CD4-positive, alpha-beta T cell treated with Interleukin-21 for 1 hour (primary cell): Measurements from ENCODE around the gene KANK4.

Experiments
- DNase-seq: peaks from one replicate; pipeline ENCODE4 v3.0.0-alpha.2; 2020

KANK4 gene

DNA sequence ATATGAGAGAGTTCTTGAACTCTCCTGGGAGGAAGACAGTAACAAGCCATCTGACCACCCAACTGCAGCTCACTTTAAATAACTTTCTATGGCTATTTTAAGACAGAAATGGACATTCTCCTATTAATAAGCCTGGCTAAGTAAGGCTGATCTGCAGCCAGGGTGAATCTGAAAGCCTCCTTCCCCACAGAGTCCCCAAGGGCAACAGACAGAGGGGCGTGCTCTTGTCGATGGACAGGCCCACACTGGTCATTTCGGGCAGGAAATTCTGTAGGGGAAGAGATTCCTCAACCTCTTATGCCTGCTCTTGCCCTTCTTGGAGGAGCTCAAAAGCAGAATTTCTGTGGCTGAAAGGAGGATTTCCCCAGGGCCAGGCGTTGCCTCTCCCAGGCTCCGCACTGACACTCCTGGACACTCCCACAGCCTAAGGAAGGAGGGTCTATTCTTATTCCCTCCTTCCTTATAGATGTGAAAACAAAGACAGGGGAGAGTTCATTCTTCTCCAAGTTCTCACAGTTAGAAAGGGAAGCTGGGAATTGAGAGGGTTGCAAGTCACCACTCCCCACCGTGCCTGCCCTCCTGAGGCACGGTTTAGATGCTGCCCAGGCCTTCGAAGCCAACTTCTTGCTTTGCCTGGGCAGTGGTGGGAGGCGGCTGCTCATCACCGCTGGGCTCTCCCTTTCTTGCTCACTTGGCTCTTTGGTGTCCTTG, 17.9 kb upstream of the KANK4 start:
- DNase-seq: no peak

DNA sequence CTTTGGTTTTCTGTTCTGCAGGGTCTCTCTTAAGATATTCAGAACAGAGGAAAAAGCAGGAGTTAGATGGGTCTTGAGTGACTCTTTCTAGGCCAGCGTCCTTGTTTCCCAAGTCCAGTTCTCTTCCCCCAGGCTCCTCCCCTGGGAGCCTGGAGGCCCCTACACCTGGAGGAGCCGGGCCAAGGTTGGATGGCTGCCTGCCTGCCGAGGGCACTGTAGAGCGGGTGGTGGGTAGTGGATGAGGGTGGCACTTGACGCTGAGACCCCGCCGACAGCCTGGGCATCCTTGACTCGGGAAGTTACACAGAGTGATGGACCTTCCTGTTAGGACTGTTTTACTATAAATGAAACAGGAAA, 17.4 kb upstream of the KANK4 start:
- DNase-seq: no peak

DNA sequence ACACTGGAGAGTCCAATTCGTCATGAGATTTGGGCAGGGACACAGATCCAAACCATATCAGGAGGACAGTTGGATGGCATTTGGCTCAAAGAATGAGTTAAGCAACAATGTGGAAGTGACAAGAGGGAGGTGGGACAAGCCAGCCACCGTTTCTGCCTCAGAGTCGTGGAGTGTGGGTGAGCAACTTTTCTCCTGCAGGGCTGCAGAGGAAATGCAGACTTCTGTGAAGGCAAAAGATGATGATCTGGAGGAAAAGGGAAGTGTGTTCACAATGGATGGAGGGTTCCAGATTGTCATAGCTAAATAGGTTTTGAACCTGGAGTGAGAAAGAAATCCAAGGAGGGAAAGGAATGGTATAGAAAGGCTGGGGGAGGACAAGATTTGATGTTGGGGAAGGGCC, 16.4 kb upstream of the KANK4 start:
- no peak for DNase-seq

GRCh38 chr1:62334434-62334985, 15.3 kb upstream of the KANK4 start:
- DNase-seq: no peak

DNA sequence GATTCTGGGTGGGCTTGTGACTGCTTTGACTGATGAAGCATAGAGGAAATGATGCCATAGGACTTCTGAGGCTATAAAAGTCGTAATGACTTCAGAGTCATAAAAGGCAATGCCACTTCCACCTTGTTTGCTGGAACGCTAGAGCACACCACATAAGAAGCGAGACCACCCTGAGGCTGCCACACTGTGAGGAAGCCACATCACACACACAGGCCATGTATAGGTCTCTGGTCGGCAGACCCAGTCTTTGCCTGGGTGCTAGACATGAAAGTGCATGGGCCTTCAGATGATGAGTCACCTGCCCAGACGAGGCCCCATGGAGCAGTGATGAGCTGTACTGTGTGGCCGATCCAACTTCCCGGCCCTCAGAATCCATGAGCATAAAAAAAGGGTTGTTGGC, 14.2 kb upstream of the KANK4 start:
- no peak for DNase-seq

DNA sequence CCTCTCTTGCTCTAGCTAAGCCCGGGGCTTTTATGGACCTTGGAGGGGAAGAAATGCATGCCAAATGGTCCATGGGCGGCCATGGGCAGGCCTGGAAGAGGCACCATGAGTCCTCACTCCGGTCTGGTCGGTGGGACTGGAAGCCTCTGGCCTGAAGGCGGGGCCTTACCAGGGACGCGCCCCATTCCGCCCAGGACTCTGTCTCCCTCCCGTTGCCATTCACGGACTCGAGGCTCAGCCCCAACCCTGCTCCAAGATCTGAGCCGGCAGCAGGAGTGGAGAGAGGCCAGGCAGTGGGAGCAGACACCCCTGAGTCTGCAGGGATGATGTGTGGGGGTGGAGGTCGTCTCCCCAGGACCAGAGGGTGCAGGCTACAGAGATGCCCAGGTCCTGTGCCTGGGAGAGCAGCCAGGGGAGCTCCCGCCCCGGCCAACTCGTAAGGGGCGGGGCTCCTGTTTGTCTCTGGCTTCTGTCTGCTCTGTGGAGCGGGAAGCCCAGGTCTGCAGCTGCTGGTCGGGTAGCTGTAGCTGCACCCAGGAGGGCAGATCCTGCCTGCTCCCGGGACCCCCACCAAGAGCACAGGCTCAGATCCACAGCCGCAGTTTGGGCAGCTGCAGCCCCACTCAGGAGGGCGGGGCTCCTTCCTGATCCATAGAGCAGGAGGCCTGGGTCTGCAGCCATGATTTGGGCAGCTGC, 8.3 kb upstream of the KANK4 start:
- DNase-seq: no peak

DNA sequence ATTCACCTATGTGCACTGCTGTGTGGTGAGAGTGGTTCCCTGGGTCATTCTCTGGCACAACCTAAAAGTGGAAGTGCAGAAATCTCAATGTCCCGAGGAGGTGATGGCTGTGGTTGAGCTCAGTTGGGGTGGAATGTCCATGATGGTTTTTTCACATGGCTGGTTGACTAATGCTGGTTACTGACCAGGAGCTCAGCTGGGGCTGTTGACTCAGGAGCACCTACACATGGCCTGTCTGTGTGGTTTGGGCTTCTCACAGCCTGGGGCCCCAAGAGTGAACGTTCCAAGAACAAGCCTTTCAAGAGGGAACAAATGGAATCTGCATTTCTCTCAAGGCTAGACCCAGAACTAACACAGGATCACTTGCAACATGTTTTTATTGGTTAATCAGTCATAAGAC, 6.4 kb upstream of the KANK4 start:
- DNase-seq: no peak

DNA sequence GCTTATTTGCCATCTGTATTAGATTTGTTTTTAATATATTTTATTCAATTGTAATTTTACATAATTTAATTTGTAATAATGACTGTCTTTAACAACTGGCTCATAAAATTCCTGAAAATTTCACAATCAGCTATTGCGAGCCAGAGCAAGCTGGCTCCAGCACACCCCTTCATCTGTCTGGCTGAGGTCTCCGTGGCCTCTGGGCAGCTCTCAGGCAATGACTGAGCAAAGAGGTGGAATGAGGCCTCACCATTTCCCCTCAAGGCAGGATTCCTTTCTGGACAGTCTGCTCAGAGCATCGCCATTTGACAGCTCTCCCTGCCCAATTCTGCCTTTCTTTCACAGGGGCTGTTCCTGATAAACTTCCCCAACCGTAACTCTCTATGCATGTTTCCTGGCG, 5.8 kb upstream of the KANK4 start:
- DNase-seq: no peak

DNA sequence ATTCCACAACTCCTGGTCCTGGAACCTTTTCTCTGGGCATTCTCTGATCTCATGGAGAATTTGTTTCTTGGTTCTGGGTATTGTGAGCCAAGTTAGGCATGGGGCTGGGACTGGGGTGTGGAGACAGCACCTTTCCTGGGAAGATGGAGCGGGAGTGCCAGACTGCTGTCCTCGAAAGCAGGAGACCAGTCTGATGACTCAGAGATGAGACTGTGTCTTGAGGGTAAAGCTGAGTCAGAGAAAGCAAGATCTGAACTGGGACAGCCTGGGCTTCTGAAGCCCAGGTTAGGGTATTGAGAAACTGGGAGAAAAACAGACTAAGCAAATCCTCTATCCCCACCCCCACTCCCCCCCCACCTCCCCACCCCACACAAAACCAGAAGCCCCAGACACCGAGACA, 2.2 kb upstream of the KANK4 start:
- no peak for DNase-seq

DNA sequence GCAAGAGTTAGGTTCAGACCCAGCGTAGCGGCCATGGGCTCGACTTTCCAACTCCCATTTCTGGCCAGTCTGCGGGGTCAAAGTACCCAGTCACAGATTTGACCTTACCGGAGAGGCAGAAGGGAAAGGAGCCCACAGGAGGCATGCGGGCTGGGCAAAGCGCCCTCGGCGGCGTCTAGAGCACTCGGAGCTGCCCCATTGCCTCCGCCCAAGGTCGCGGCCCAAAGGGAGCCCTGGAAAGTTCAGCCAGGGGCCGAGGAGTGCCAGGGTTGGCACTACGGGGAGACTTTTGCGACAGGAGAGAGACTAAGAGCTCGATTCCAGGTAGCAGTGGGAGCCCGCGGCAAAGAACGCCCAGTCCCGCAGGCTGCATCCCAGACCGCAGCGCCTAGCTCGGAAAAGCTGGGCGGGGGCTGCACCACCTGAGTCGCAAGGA, 896 bp downstream of the KANK4 start:
- DNase-seq: no peak

GRCh38 chr1:62317021-62317768, 2.0 kb downstream of the KANK4 start:
- DNase-seq: no peak

- DNase-seq: no peak
Observed at GRCh38 chr1:62316135-62316534, 3.1 kb downstream of the KANK4 start.

GRCh38 chr1:62315387-62315786, 3.8 kb downstream of the KANK4 start:
- no peak for DNase-seq

GRCh38 chr1:62314454-62315350, 4.5 kb downstream of the KANK4 start:
- no peak for DNase-seq

DNA sequence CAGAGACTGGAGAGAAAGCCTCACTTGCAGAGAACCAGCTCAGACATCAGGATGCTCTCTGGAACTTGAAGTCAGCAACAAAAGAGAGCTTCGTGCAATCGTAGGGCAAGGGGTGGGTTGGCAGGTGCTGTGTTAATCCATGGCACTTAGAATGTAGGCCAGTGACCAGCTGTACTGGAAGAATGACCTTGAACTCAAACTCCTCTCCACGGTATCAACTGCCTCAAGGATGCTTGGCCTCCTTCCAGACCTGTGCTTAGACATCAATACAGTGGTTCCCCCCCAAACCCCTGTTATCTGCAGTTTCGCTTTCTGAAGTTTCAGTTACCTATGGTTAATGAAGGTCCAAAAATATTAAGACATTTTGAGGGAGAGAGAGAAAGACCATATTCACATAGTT, 6.5 kb downstream of the KANK4 start:
- no peak for DNase-seq

DNA sequence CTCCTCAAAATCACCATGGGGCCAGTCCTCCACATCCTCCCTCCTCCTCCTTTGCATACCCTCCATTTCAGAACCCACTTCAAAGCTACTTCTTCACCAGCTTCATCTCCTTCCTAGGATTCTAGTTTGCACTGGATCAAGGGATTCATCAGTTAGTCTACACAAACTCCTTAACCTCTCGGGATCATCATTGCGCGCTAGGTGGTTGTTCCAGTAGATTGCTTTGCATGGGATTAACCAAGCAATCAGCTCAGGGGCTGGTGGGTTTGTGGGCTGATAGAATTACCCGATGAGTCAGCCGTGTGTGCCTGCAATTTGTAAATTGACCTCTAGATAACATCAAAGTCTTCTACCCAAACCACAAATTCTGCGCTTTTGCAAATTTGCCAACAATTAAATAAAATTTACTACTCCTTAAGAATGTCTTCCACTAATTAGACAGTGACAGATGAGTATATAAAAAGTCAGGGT, 7.7 kb downstream of the KANK4 start:
- no peak for DNase-seq

- no peak for DNase-seq
Observed at GRCh38 chr1:62309906-62310305, 9.3 kb downstream of the KANK4 start.

DNA sequence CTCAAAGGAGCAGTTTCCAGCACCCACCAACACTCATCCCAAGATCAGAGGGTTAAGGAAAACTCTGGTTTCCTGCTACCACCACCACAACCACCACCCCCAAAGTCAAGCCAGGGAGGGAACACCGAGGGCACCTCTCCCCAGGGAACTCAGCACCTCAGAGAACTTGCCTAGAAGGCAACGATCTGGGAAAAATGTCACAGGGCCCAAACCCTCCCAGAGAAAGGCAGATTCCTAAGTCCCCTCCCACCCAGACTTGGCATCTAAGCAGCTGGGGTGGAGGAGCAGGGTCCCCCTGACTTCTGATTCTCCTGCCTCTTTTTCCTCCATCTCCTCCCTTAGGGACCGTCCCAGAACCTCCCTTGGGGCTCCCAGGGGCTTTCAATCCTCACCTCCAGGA, 10.6 kb downstream of the KANK4 start:
- no peak for DNase-seq

GRCh38 chr1:62307895-62308492, 11.2 kb downstream of the KANK4 start:
- DNase-seq: no peak

DNA sequence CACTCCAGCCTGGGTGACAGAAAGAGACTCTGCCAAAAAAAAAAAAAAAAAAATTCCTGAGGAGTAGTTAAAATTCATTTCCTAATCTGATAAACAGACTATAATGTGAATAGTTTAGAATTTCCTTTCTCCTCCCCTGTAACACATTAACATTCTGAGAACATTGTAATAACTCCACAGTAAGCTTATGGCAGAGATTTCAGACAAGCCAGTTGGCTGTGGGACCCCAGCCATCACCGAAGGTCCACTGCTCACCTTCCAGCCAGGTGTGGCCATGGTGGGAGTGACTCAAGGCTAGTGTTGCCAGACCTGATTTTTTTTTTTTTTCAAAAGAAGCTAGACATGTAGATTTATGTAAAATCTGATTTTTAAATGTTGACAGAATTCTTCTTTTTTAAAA, 11.8 kb downstream of the KANK4 start:
- DNase-seq: no peak

DNA sequence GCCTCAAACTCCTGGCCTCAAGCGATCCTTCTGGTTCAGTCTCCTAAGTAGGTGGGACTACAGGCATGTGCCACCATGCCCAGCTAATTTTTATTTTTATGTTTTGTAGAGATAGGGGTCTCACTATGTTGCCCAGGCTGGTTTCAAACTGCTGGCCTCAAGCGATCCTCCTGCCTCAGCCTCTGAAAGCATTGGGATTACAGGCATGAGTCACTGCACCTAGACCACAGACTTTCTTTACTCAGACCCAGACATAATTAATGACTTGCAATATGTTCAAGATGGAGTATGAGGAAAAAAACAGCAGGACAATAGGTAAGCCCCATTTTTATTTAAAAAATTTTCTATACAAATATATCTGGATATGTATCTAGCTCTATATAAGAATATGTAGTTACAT, 13.2 kb downstream of the KANK4 start:
- no peak for DNase-seq

DNA sequence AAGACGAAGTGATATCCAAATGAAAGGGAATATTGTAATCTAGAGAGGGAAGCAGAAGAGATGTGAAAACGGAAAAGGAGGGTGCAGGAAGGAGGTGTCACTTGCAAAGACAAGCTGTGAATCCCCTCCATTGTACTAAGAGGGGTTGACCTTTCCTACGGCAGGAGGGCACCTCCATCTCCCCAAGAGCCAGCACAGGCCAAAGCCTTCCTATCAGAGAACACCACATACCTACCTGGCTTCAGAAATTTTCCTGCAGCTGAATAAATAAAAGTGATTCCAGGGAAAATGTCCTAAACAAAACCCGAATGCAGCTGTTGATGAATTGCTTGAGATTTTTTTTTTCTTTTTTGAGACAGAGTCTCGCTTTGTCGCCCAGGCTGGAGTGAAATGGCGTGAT, 14.3 kb downstream of the KANK4 start:
- no peak for DNase-seq
